ENCODE results near the gene GRM7. TPM values are rescaled to one million over a fixed set of nuclear protein-coding genes. Genes with fewer than 3 reads are reported as not detected.

GRM7 gene
- total RNA-seq, 1 experiment from 2014 or later: 0.27 TPM

GRCh38 chr3:7568526-7569184, 707.7 kb downstream of the GRM7 start:
- DNase-seq (ENCODE audit: low read depth): no peak

DNA sequence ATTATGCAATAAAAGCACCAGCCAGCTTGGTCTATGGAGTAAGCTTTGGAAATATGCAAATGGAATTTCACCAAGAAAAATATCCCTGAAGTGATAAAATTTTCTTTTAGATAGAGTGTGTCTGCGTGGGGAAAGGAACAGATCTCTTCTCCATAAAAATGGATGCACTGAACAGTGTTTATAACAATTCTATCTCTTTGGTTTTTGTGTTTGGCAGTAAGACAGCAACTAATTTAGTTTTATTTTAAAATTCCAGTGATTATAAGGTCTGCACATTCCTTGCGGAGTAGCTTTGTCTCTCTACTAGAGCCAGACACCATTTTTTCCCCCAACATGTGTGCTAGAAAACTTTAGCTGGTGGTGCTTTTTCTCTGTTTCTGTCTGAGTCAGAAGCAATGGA, 712.4 kb downstream of the GRM7 start:
- no peak for DNase-seq (ENCODE audit: low read depth)

DNA sequence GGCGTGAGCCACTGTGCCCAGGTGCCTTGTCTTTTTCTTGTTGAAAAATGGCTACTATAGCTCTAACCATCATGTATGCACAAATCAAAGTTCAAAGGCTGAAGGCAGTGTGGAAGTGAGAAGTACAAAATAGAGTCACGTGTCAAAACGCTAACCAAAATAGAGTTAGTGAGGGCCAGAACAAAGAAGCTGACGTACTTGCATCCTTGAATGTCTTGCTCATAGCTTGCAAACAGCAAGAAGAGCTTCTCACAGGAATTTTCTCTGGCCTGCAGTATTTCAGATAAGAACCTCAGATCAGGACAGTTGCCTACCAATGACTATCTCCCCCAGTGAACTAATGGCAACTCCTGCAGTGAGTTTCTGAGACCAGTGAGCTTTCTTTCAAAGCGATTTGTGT, 713.5 kb downstream of the GRM7 start:
- DNase-seq (ENCODE audit: low read depth): no peak

DNA sequence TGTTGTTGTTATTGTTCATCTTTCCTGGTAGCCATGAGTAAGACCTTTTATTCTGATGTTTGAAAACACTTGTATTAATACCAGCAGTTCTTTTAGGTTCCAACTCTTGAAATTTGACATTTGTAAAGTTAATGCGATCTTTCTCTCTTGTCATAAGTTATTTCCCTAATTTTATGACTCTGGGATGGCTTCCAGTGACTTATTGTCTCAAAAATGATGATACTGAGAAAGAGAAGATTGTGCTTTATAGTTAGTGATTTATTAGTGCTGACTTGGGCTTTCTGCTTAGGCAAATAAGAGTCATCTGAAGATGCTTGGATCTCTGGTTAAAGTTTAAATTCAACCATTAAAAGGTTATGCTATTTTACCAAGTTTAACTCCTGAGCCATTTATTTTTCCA, 715.2 kb downstream of the GRM7 start:
- no peak for DNase-seq (ENCODE audit: low read depth)

- no peak for DNase-seq (ENCODE audit: low read depth)
Measured at GRCh38 chr3:7576506-7576905, 715.6 kb downstream of the GRM7 start.

DNA sequence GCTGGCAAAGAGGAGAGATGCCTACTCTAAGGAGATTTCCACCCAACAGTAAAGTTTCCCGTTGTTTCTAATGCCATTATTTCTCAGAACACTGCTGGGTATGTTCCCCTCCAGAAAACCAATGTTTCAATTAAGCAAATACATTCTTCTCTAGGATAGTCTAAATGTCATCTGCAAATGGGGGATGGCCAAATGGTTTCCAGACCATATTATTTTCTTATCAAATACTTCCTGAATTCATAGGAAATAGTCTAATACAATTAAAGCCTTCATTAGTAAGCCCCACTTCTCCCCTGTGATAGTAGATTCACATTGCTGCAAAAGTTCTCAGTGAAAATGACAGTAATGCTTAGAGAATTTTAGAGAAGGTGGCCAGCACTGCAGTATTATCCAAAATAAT, 716.6 kb downstream of the GRM7 start:
- DNase-seq (ENCODE audit: low read depth): no peak

DNA sequence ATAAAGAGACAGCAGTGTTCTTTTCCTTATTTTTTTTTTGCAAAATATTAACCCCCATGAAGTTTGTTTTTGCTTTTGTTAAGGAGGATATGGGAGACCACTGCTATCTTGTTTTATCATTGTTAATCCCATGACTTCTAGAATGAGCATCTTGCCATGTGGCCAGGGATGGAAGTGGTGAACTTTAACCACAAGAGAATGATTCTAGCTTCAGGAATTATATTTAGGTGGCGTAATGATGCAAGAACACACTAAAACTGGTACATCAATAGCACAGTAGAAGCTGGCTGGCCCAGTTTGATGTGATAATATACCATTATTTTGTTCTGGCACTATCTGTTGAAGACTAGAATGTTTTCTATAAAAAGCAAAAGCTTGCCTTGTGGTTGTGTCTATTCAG, 720.9 kb downstream of the GRM7 start:
- DNase-seq (ENCODE audit: low read depth): peak; percentile 7

- no peak for DNase-seq (ENCODE audit: low read depth)
Measured at GRCh38 chr3:7585052-7585451, 724.1 kb downstream of the GRM7 start.

- DNase-seq (ENCODE audit: low read depth): no peak
Measured at GRCh38 chr3:7588236-7588635, 727.3 kb downstream of the GRM7 start.

DNA sequence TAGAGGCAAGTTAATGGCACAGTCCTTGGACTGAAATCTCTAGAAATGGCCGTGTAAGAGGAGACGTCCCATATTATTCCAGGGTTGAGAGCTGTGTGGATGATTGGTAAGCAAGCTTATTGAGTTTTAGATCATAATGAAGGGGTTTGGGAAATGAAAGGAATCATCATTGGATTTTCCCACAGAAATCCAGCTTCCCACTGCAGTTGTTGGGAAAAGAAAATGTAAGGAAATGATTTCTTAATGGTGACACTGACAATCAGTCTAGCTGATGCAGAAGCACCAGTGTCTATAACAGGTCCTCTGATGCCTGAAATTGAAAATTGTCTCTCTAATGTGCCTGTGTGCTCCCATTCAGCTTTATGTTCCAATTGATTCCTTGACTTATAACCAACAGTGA, 728.6 kb downstream of the GRM7 start:
- DNase-seq (ENCODE audit: low read depth): no peak

DNA sequence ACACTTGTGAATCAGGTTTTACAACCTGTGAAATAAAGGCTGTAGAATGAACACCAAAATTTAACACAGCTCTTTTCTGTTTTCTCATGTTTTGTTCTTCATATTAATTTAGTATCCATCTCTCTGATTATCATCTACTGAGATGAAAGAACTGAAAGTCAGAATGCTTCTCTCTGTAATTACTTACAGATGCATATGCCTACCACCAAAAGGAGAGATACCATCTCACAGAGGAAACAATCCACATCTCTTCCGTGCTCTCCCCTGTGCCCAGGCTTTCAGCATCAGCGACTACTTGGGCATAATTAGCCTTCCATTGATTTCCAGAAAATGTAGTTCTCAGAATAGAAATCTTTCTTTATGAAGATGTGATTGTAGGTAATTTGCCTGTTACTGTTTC, 741.4 kb downstream of the GRM7 start:
- no peak for DNase-seq (ENCODE audit: low read depth)

- DNase-seq (ENCODE audit: low read depth): no peak
Measured at GRCh38 chr3:7607083-7607482, 746.2 kb downstream of the GRM7 start.

DNA sequence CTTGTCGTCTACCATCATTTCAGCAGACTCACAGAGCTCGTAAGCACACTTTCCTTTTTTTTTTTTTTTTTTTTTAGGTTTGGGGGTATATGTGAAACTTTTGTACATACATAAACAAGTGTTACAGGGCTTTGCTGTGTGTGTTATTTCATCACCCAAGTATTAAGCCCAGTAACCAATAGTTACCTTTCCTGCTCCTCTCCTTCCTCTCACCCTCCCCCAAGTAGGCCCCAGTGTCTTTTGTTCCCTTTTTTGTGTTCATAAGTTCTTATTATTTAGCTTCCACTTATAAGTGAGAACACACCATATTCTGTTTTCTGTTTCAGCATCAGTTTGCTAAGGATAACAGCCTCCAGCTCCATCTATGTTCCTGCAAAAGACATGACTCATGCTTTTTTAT, 746.8 kb downstream of the GRM7 start:
- DNase-seq (ENCODE audit: low read depth): no peak

- no peak for DNase-seq (ENCODE audit: low read depth)
Measured at GRCh38 chr3:7610634-7611033, 749.7 kb downstream of the GRM7 start.

GRCh38 chr3:7615043-7615442, 754.1 kb downstream of the GRM7 start:
- no peak for DNase-seq (ENCODE audit: low read depth)

GRCh38 chr3:7618606-7619005, 757.7 kb downstream of the GRM7 start:
- no peak for DNase-seq (ENCODE audit: low read depth)

DNA sequence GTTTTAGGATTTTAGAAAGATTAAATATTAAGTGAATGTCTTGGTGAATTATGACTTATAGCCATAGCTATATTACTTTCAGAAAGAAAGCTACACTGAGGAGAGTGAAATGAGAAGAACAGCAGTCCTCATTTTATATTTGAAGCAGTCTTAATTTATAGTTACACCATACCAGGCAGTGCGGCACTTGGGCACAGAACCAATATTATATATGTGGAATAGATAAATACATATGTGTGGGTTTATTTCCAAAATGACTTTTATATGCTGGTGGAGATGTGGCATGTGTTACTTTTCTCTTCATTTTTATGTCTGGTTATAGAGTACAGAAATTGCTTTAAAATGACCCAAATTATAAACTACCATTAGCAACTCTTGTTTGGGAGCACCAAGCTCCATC, 759.5 kb downstream of the GRM7 start:
- DNase-seq (ENCODE audit: low read depth): no peak

GRCh38 chr3:7621046-7621630, 760.2 kb downstream of the GRM7 start:
- no peak for DNase-seq (ENCODE audit: low read depth)

GRCh38 chr3:7621651-7622050, 760.7 kb downstream of the GRM7 start:
- DNase-seq (ENCODE audit: low read depth): no peak

- DNase-seq (ENCODE audit: low read depth): no peak
Measured at GRCh38 chr3:7625021-7625420, 764.1 kb downstream of the GRM7 start.

DNA sequence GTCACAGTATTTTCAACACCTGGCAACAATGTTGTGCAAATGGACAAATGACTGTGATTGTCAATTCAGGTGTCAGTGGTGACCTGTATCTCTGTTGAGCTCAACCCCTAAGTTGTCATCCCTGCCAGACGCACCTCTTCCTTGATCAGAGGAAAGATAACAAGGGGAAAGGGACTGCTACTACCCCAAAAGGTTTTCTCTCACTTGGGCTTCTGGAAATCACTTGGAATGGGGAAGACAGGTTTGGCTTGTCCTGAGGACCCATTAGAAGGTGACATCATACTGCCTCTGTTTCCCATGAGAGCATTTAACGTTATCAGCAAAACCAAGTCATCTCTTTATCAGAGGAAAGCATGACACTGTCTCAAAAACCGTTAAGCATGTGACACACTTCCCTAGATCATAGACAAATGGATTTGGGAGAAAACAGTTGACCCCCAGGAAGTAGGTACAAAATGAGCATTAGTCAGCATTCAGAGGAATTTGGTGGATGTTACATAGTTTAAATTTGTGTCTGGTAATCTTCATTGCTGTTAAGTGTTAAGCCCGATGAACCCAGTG, 769.5 kb downstream of the GRM7 start:
- peak; percentile 3 for DNase-seq (ENCODE audit: low read depth)

DNA sequence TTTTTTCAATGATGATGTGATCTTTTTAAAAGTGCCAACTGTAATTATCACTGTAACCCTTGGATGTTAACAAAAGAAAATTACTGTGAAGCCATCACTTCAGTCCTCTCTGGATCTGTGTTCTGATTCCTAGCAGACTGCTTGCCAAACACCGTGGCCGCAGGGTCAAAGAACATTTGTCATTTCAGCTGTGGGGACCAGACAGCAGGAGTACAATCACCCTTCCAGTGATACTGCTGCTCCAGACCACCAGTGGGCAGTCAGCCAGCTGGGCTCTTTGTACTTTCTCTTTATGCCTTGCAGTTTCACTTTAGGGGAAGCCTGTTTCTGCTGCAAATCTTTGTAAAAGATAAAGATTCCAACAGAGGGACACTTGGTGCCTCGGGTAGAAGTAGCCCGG, 770.0 kb downstream of the GRM7 start:
- DNase-seq (ENCODE audit: low read depth): peak; percentile 35

- no peak for DNase-seq (ENCODE audit: low read depth)
Measured at GRCh38 chr3:7632305-7632704, 771.4 kb downstream of the GRM7 start.

Measured in HT1080 (cell line).